Neural cell (in vitro differentiated cells): ENCODE measurements around the gene CCDC74A.

Experiments used
- POLR2AphosphoS5 ChIP-seq: IDR thresholded peaks from 2 replicates; pipeline ENCODE4 v1.6.1; 2012
- TF ChIP-seq, protein P1 (sequence below): fragments of 450-650 bp; IDR thresholded peaks from 2 replicates; pipeline ENCODE4 v1.5.1; 2014; ENCODE audit warnings: antibody characterized with exemption, mild to moderate bottlenecking, moderate library complexity; ENCODE audit not compliant: poor library complexity, severe bottlenecking

DNA sequence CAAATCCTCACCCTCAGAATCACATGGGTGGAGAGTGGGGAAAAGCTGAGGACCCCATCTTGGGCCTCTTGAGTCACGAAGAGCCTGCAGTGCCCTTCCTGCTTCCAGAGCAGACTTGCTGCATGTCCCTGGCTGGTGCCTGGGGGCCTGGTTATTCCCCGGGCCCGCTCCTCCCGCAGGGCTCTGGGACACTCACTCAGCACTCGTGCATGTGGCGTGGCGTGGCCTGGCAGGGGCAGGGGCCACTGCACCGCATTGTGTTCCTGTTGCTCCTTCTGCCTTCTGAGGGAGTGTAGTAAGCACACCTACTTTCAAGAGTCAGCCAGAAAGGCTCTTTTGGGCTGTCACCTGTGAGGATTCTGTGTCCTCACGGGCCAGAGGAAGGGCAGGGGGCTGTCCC, 18.1 kb upstream of the CCDC74A start:
- TF ChIP-seq, protein P1, sequence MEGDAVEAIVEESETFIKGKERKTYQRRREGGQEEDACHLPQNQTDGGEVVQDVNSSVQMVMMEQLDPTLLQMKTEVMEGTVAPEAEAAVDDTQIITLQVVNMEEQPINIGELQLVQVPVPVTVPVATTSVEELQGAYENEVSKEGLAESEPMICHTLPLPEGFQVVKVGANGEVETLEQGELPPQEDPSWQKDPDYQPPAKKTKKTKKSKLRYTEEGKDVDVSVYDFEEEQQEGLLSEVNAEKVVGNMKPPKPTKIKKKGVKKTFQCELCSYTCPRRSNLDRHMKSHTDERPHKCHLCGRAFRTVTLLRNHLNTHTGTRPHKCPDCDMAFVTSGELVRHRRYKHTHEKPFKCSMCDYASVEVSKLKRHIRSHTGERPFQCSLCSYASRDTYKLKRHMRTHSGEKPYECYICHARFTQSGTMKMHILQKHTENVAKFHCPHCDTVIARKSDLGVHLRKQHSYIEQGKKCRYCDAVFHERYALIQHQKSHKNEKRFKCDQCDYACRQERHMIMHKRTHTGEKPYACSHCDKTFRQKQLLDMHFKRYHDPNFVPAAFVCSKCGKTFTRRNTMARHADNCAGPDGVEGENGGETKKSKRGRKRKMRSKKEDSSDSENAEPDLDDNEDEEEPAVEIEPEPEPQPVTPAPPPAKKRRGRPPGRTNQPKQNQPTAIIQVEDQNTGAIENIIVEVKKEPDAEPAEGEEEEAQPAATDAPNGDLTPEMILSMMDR: no peak
- TF ChIP-seq POLR2AphosphoS5: no peak
